ENCODE results near the gene RSL1D1.
"Not testable (repeated sequence)": the region's sequence is repeated elsewhere in the genome, so short reads cannot be mapped to it uniquely, and the experiment has no call there.

Gene RSL1D1

DNA sequence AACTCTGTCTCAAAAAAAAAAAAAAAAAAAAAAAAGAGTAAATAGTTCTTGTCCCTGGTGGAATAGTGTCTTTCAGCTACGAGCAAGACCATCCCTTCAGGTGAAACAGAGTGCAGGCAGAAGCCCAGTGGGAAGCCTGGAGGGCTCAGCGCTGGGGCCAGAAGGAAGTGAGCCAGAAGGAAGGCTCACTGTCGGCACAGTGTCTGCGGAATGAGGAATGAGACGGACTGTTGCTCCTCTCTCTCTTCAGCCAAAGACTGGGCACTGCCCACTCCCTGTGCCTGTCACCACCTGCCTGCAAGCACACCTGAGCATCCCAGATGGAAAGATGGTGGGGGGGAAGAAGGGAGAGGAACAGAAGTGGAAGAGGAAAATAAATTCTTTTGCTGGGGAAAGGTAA is 7.5 kb downstream of the RSL1D1 start:
- DNase-seq (ENCODE audit: low spot score) = no peak

DNA sequence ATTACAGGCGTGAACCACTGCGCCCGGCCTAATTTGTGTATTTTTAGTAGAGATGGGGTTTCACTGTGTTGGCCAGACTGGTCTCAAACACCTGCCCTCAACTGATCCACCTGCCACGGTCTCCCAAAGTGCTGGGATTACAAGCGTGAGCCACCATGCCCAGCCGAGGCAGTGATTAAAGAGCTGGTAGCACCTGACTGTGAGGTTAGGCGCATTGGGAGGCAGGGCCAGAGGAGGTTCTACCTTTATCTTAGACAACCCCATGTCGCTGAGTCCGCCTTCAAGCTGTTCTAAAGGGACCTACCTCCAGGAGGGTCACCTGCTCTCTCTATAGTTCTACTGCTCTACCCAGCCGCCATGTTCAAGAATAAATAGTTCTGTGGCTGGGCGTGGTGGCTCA is 8.1 kb downstream of the RSL1D1 start:
- no peak for DNase-seq (ENCODE audit: low spot score)

DNA sequence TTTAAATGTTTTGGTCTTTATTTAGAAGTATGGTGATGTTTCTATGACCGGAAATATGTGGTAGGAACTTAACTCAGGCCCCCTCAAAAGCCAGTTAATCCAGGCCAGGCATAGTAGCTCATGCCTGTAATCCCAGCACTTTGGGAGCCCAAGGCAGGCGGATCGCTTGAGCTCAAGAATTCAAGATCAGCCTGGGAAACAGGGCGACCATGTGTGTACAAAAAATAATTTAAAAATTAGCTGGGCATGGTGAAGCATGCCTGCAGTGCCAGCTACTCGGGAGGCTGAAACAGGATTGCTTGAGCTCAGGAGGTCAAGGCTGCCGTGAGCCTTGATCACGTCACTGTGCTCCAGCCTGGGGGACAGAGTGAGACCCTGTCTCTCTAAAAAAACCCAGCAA is 10.3 kb downstream of the RSL1D1 start:
- DNase-seq (ENCODE audit: low spot score) = no peak

DNA sequence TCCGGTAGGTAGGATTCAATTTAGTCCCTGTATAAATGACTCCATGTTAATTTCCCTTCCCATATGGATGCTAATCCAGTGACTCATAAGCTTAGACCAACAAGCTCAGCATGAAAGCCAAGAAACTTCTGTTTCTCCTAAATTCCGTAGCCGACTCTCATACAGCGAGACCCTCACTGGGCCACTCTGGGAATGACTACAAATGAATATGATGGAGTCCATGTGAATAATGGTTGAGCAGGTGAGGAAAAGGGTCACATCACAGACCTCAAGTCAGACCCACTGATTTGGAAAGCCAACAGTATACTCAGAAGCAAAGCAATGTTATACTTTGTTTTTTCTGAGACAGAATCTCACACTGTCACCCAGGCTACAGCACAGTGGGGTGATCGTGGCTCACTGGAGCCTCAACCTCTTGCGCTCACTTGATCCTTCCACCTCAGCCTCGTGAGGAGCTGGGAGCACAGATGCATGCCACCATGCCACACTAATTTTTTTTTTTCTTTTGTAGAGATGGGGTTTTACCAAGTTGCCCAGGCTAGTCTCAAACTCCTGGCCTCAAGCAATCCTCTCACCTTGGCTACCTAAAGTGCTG is 14.6 kb downstream of the RSL1D1 start:
- DNase-seq (ENCODE audit: low spot score) = peak; percentile 74

DNA sequence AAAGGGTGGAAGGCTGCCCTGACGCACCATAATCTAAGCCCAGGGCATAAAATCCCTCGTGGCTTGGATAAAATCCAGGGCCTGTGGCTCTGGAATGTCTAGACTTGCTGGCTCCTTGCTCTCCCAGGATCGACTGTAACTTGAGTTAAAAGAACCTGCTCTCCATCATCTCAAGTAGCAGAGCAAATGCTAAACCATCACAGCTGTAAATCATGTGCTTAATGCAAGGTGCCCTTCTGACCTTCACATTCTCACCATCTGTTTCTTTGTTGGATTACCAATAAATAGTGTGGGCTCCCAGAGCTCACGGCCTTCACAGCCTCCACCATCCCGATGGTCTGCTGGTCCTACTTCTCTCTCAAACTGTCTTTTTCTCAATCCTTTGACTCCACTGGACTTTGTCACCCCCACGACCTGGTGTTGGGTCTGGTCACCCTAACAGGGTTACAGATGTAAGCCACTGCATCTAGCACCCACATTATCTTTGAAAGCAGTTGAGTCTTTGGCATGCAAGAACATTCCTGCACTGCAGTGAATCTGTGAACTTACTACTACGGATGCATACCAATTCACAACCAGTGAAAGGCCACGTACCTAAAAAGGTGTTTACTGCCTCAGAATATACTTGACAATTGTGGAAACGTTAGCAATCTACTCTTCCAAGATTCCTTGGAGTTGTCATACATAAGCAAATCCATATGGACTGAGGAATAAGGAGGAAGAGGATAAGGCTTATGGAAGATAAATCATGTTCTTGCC is 15.3 kb downstream of the RSL1D1 start:
- no peak for DNase-seq (ENCODE audit: low spot score)

DNA sequence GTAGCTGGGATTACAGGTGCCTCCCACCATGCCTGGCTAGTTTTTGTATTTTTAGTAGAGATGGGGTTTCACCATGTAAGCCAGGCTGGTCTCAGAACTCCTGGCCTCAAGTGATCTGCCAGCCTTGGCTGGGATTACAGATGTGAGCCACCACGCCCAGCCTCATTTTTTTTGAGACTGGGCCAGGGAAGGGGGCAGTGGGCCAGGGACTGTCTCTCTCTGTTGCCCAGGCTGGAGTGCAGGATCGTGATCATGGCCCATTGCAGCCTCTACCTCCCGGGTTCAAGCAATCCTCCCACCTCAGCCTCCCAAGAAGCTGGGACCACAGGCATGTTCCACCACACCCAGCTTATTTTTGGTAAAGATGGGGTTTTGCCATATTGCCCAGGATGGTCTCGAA is 16.0 kb downstream of the RSL1D1 start:
- DNase-seq (ENCODE audit: low spot score) = no peak

DNA sequence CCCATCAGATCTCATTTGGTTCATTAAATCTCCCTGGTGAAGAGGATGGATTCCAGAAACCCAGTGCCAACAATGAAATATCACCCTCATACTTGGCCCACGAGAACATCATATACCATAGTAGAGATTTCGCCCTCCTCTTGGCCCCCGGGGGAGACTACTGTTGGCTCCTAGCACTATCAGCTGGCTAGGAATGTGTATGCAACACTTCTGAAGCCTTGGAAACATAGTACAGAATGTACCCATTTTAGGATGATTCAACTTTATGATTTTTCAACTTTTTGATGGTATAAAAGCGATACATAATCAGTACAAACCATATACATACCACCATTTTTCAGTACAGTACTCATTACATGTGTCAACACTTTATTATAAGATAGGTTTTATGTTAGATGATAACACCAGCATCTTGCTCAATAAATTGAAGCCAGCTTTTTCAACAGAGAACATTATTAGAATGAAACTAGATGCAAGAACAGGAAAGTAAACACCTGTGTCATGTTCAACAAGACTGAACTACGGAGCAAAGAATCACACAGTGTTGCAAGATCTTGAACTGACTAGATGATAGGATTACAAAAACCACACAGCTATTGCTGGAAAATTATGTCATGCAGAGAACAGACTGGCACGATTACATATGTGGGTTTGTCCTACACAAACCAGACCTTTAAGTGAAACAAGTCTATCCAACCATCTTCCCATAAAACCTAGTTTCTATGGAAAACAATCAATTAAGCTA is 17.2 kb downstream of the RSL1D1 start:
- peak; percentile 72 for DNase-seq (ENCODE audit: low spot score)

DNA sequence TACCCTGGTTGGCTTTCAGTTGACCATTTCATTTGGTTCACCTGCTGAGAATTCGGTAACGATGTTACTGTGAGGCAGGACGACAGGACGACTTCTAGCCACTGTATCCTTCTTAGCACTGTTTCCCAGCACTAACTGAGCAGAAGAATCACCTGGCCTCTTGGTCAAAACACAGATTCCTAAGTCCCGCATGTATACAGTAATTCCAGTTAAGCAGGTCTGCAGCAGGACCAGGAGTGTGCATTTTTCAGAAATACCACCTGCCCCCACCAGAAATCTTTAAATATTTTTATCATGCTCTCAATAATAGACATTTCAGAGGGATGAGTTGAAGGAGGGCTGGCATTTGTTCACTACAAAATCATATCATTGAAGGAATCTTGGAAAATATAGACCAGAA is 22.6 kb downstream of the RSL1D1 start:
- no peak for DNase-seq (ENCODE audit: low spot score)

DNA sequence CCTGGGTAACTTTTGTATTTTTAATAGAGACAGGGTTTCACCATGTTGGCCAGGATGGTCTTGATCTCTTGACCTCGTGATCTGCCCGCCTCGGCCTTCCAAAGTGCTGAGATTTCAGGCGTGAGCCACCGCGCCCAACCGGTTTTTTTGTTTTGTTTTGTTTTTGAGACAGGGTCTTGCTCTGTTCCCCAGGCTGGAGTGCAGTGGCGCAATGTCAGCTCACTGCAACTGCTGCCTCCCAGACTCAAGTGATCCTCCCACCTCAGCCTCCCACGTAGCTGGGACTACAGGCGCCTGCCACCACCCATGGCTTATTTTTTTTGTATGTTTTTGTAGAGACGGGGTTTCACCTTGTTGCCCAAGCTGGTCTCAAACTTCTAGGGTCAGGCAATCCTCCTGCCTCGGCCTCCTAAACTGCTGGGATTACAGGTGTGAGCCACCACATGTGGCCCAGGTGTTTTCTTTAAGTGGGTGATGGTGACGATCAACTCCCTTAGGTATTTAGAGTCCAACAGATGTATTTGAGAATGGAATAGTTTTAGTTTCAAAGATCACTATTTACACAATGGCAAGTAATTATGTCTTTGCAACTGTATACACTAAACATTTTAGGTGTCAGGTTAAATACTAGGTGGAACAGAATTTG is 25.7 kb downstream of the RSL1D1 start:
- not testable (repeated sequence) for DNase-seq (ENCODE audit: low spot score)

DNA sequence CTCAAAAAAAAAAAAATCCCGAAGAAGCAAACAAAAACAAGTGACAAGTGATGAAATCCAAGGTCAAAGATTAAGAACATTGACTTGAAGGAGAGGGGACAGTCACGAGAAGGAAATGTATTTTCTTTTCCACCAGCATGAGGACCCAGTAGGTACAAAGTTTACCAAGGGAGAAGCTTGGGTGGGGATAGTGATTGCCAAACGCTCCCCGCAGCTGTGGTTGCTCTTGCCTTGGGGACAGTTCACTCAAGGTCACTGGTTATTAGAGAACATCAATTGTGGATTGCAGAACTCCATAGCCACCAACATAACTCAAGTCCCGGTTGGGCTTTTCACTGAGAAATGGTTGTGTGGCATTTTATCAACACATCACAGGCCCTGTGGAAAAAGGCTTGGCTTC is 27.0 kb downstream of the RSL1D1 start:
- DNase-seq (ENCODE audit: low spot score) = peak; percentile 54

DNA sequence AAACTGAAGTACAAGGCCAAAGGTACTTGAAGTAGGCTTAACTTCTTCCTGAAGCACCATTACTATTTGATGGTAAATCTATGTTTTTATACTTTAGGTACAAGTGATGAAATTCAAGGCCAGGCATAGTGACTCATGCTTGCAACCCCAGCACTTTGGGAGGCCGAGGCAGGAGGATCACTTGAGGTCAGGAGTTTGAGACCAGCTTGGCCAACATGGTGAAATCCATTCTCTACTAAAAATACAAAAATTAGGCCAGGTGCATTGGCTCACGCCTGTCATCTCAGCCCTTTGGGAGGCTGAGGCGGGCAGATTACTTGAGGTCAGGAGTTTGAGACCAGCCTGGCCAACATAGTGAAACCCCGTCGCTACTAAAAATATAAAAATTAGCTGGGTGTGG is 27.7 kb downstream of the RSL1D1 start:
- not testable (repeated sequence) for DNase-seq (ENCODE audit: low spot score)

DNA sequence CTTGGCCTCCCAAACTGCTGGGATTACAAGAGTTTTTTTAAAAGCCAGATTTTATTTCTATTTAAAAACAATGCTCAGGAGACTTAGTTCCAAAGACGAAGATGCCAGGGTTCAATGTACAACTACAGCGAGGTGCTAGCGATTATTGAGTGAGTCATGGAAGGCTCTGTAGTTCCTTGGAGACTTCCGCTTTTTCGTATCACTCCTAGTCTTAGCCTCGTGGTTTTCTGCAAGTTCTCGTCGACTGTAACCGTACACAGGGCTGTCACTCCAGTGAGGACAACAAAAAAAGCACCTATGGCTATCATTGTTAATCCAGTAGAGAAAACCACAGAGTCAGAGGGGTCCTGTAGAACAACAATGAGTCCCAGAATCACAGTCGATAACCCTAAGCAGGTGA is 31.5 kb downstream of the RSL1D1 start:
- no peak for DNase-seq (ENCODE audit: low spot score)

DNA sequence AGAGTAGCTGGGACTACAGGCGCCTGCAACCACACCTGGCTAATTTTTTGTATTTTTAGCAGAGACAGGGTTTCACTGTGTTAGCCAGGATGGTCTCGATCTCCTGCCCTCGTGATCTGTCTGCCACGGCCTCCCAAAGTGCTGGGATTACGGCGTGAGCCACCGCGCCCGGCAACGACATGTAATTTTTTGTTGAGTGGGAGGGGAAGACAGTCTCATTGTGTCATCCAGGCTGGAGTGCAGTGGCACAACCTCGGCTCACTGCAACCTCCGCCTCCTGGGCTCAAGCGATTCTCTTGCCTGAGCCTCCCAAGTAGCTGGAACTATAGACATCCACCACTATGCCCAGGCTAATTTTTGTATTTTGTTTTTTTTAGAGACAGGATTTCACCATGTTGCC is 32.4 kb downstream of the RSL1D1 start:
- DNase-seq (ENCODE audit: low spot score) = not testable (repeated sequence)

DNA sequence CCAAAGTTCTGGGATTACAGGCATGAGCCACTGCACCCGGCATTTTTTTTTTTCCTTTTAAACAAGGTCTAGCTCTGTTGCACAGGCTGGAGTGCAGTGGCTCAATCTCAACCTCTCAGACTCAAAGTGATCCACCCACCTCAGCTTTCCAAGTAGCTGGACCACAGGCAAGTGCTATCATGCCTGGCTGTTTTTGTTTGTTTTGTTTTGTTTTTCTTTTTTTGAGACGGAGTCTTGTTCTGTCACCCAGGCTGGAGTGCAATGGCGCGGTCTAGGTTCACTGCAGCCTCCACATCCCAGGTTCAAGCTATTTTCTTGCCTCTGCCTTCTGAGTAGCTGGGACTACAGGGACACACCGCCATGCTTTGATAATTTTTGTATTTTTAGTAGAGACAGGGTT is 35.2 kb downstream of the RSL1D1 start:
- no peak for DNase-seq (ENCODE audit: low spot score)

DNA sequence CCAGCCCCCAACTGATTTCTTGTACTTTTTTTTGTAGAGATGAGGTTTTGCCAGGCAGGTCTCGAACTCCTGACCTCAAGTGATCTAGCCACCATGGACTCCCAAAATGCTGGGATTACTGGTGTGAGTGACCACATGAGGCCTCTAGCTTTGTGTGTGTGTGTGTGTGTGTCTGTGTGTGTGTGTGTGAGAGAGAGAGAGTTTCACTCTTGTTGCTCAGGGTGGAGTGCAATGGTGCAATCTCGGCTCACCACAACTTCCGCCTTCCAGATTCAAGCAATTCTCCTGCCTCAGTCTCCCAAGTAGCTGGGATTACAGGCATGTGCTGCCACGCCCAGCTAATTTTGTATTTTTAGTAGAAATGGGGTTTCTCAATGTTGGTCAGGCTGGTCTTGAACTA is 36.5 kb downstream of the RSL1D1 start:
- not testable (repeated sequence) for DNase-seq (ENCODE audit: low spot score)

DNA sequence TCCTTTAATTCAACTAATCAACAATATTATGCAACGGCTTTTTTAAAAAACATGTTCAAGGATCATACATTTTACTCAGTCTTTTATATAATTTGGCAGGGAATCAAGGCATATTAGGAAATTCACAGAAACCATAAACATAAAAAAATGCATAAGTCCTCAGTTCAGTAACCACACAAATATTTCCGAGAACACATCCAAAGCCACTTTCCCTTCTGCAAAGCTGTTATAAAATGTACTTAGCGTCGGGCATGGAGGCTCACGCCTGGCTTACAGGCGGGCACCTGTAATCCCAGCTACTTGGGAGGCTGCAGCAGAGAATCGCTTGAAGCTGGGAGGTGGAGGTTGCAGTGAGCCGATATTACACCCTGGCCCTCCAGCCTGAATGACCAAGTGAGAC is 44.6 kb downstream of the RSL1D1 start:
- no peak for DNase-seq (ENCODE audit: low spot score)

DNA sequence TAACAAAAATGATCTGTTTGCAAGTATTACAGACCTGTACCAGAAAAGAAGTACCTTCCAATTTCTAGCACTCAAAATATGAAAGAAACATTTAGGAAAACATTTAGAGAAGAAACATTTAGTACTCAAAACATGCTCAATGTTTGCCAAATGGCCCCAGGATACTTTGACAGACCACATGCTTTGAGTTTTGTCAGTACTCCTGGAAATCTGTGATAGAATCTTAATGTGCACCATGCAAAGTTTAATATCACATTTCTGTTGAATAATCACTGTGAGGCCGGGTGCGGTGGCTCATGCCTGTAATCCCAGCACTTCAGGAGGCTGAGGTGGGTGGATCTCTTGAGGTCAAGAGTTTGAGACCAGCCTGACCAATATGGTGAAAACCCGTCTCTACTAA is 45.8 kb downstream of the RSL1D1 start:
- DNase-seq (ENCODE audit: low spot score) = no peak

DNA sequence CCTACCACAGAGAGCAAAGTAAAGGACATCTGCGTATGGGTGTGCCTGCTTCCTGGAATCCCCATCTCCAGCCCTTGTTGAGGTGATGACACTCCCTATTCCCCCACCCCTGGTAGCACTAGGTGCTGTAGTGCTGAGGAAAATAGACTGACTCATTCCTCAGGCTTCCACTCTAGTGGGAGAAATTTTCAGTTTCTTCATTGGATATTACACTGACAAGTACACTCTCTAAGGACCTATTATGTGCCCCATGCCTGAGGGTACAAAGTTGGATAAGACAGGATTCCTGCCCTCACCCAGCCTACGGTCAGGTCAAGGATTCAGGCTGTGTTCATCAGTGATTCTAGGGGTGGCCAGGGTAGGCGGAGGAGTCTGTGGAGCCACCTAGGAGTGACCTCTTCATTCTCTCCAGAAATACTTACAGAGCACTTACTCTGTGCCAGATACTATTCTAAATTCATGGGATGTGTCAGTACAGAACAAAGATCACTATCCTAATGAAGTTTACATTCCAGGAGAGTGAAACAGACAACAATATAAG is 49.8 kb downstream of the RSL1D1 start:
- DNase-seq (ENCODE audit: low spot score) = peak; percentile 30

DNA sequence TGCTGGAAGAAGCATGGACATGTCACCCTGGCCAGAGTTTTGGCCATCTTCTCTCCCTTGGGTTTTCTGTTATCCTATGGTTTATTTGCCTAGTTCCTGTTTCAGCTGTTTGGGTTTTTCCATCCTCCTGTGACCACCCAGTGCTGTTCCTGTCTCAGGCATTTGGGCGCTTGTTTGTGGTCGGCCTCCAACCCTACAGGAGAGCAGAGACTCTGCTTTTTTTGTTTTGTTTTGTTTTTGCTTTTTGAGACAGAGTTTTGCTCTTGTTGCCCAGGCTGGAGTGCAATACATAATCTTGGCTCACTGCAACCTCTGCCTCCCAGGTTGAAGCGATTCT is 51.0 kb downstream of the RSL1D1 start:
- no peak for DNase-seq (ENCODE audit: low spot score)

DNA sequence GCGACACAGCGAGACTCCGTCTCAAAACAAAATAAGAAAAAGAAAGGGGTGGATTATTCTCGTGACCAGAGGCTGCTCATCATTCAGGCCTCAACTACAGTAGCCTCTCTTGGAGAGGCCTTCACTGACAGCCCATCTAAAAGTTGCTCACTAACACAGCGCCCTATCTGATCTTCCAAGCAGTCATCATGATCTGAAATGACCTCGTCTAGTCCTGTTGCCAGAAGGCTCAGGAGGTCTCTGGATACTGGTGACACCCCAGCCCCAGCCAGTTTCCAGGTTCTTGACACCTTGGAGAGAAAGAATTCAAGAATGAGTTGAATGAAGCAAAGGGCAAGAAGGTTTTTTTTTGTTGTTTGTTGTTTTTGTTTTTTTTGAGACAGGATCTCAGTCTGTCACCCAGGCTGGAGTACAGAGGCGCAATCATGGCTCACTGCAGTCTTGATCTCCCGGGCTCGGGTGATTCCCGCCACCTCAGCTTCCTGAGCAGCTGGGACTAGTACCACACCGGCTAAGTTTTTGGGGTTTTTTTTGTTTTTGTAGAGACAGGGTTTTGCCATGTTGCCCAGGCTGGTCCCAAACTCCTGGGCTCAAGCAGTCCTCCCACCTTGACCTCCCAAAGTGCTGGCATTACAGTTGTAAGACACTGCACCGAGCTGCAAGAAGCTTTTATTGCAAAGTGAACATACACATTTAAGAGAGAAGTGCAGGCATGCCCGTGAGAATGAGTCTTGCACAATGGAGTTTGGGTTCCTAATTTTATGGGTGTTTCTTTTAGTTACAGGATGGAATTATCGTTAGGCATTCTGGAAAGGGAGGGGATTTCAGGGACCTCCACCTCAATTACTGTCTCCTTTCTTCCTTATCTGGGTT is 51.6 kb downstream of the RSL1D1 start:
- no peak for DNase-seq (ENCODE audit: low spot score)

DNA sequence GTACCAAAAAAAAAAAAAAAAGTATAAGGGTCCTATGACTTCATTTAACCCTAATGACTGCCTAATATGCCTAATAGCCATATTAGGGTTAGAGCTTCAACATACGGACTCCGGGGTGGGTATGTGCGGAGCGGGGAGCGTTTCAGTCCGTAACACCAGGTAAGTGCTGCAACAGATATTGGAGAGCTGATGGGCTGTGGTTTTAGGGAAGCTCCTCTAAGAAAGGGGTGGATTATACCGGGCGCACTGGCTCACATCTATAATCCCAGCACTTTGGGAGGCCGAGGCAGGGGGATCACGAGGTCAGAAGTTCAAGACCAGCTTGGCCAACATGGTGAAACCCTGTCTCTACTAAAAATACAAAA is 52.3 kb downstream of the RSL1D1 start:
- no peak for DNase-seq (ENCODE audit: low spot score)

DNA sequence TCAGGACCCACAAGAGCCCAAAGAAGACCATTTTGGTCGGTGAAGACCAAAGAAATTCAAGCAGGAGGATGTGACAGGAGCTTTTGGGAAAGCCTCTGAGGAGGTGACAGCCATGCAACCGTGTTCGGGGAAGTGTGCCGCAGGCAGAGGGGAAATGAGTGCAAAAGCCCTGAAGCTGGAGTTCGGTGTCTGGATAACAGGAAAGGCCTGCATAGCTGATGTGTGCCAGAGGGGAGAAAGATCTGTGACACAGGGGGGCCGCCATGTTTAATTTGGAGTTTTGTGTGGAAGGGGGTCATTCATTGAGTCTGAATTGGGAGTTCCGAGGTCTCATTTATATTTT is 53.4 kb downstream of the RSL1D1 start:
- peak; percentile 18 for DNase-seq (ENCODE audit: low spot score)
